T47D (cell line): ENCODE data around the gene PMPCA.
"Not testable (repeated sequence)": the region's sequence is repeated elsewhere in the genome, so short reads cannot be mapped to it uniquely, and the experiment has no call there.

Source experiments
- DNase-seq, 2 experiments: peaks; one replicate each; pipeline versions ENCODE4 v3.0.0 to v3.0.0-alpha.2; 2011 to 2012; ENCODE audit warnings: low read depth in 1 of 2, low spot score in 1 of 2
- JUND ChIP-seq: IDR thresholded peaks from 2 replicates; pipeline ENCODE4 v1.6.1; 2012; ENCODE audit warnings: low read depth
- in situ Hi-C: cut with HindIII; loops from 2 replicates; pipeline ENCODE4 v1.10.0; 2016; ENCODE audit warnings: low sequenced_read_pairs, low pct_unique_long_range_greater_than_20kb

The PMPCA gene

DNA sequence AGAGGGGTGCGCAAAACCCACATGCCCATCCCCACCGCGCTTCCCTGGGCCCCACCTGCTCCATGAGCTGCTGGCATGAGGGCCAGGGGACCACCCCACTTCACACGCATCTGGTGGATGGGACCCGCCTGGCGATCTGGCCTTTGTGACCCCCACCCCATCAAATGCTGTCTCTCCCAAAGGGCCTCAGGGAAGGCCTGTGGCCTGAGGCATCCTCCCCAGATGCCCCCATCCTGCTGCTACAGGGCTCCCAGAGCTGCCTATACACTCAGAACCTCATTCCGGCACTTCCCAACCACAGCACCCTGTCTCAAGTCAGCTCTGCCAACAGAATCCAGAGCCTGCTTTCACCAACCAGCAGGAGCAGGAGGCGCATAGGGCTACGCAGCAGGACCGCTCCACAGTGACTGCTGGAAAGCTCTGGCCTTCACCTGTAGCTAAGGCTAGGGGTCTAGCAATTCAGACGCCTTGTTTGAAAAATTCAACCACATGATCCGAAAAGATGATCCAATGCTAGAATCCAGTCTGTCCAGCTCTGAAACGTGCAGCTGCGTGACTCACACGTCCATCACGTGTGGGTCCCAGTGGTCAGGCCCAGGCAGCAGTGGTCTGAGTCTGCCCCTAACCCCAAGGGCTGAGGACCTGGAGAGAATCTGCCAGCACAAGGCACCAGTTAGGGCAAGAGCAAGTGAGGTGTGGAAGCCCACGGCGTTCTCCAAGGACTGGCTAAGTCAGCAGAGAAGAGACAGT lies 9.1 kb upstream of the PMPCA start:
- no peak for DNase-seq
- TF ChIP-seq JUND, result no peak
- in situ Hi-C loops, result no loop called here

DNA sequence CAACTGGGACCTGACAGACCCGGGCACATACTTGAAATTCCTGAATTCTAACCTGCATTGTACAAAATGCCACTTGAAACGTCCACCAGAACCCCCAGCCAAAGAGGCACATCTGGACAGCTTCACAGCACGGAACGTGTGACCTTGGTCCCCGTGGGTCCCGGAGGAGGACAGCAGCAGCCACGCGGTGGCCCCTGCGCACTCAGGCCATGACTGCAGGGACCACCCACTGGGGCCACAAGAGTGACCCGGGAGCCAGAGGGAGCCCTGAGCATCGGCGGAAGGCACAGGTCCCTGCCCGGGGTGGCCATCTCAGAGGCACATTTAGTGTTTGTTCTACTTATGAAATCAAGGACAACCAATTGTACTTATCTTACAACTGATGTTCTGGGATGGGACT lies 8.4 kb upstream of the PMPCA start:
- no peak for TF ChIP-seq JUND
- in situ Hi-C loops, result no loop called here
- no peak for DNase-seq

DNA sequence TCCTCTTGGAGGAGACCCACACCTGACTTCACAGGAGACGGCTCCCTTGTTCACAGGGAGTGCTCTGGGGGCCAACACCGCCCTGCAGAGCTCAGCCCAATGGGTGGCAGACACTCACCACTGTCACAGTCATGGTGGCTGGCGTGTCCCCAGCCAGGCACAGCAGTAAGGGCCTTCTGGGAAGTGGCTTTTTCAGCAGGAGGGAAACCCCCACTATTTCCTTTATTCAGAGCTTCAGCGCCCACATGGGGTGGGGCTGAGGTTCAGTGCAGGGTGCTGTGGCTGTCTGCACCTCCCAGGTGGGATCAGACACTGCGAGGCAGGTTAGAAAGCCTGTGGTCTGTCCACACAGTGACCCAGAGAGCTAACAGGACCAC lies 6.9 kb upstream of the PMPCA start:
- in situ Hi-C loops, result no loop called here
- no peak for TF ChIP-seq JUND
- DNase-seq, result no peak

DNA sequence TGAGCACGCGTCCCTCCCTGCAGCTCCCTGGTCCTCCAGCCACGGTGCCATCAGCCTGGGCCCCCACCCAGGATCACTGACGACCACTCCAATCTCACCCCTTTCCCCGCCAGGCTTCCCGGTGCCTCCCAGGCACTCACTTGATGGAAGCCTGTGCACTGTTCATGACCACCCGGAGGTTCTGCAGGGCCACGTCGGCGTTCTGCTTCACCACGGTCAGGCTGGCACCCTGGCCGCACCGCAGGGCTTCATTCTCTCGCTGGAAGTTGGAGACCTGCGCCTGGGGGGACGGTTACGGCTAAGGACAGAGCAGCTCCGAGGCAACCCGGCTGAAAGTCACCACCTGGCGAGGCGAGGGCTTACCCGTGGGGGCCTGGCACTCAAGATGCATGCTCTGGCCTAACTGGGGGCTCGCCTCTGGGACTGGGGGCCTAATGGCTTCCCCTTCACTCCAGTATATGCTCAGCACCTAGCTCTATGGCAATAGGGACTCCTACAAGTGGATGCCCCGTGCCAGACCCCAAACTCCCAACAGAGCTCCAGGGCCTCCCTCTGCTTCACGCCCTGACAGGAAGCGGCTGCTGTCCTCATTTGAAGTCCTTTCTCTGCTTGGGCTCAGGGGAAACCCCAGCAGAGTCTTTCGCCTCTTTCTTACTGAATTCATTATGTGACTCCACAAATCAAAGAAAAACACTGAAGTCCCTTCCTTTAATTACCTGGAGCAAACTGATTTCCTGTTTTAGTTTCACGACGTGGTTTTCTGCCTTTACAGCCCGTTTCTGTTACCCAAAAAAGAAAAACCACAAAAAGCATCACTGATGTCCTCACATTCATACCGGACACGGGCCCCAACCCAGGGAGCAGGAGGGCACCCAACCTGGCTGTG lies 6.3 kb upstream of the PMPCA start:
- DNase-seq, result no peak
- in situ Hi-C loops, result no loop called here
- no peak for TF ChIP-seq JUND

DNA sequence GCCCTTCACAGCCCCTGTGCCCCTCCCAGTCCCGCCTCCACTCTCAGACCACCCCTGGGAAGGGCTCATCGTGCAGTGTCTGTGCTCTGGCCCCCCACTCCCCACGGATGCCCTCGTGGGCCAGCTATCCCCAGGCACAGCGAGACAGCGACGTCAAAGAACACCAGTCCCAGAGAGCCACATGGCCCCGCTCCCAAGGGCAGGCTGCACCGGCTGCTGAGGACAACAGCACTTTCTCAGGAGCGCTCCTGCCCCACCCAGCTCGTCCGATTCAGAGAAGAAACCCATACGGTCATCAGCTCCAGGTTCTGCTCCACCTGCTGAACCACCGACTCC lies 5.7 kb upstream of the PMPCA start:
- no peak for DNase-seq
- no peak for TF ChIP-seq JUND
- in situ Hi-C loops, result no loop called here

DNA sequence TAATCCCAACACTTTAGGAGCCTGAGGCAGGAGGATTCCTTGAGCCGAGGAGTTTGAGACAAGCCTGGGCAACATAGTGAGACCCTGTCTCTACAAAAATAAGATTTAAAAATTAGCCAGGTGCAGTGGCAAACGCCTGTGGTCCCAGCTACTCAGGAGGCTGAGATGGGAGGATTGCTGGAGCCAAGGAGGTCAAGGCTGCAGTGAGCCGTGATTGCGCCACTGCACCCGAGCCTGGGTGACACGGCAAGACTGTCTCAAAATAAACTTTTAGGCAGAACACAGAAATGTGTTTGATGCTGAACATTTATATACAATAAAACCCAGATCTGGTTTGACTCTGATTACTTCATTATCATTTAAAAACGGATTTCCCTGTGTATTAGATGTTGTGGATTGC lies 5.0 kb upstream of the PMPCA start:
- in situ Hi-C loops, result no loop called here
- TF ChIP-seq JUND, result no peak
- DNase-seq, result no peak

DNA sequence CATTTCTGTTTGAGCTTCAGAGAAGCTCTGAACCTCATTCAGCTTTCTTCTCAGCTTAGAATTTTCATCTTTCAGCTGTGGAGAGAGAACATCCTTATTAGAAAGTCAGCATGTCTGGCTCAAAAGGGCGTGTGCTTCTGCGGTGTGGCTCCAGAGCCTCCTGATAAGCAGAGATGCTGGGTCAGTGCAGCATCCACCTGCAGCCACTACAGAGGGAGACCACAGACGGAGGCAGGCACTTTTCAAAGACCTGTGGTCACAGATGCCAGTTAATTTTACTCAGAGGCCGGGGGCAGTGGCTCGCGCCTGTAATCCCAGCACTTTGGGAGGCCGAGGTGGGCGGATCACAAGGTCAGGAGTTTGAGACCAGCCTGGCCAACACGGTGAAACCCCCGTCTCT lies 4.6 kb upstream of the PMPCA start:
- DNase-seq, in situ Hi-C loops: not testable (repeated sequence)

DNA sequence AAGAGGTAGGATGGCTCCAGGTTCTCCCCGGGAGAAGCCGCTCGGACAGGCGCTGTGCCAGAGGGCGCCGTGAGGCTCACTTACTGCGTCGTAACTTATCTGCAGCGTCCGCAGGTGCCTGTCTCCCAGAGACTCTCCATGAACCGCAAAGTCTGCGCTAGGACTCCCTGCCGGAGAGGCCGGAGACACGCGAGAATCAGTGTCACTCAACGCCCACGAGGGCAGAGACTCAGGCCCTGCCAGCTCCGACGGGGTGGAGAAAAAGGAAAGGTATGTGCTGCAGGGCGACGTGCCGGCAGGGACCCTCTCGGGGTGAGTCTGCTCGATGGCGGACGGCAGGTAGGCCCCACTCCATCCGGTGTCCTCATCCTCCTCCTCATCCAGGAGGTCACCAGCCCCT lies 3.4 kb upstream of the PMPCA start:
- in situ Hi-C loops, result not testable (repeated sequence)

DNA sequence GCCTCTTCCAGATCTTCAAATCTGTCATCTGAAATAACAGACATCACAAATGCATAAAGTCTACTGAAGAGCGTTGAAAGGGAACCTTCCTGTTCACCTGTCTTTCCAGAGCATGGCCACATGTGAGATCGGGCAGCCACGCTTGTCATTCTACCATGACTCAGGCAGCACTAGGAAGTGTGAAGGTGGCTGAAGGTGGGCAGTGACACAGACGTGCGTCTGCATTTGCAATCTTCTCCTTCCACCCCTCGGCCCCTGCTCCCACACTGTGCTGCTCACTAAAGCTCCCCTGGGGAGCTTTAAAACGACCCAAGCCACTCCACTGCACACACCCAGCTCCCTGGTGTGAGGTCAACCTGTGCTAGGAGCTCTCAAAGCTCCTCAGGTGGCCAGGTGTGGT lies 2.5 kb upstream of the PMPCA start:
- DNase-seq, result no peak
- TF ChIP-seq JUND, result no peak
- in situ Hi-C loops, result no loop called here

More for the DNA sequence above, 3.4 kb upstream of the PMPCA start:
- DNase-seq, result not testable (repeated sequence)

DNA sequence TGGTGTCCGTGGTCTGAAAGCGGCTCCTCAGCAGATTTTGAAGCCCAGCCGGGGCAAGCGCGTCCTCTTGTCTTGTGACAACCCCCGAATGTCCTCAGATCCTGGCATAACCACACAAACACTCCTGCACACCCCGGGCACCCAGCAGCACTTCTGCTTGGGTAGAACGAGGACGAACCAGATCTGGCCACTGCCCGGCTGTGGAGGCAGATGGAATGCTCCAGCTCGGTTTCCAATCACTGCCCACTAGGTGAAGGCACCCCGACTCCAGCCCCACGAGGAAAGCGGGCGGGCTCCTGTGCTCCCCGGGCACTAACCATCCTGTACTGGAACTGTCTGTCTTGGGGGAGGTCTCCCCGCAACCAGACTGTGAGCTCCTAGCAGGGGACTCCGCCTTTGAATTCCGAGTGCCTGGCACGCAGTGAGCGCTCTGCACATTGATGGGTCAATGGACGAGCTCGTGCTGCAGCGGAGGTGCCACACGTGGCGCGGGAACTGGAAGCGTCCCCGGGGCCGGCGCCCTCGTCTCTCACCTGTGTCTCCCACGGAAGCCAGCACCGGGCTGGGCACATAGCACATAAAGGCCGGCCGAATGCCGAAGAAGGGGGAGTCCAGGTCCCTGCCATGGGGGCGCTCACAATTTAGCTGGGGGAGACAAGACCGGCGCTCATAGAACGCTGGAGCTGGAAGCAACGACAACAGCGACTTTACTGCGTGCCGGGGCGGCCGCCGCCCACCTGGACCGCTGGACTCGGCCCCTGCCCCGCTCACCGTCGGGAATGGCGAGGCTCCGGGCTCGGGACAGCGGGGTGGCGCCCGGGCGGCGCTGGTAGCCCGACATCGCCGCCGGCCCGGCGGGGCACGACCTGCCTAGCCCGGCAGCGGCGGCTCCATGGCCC lies 652 bp upstream of the PMPCA start:
- TF ChIP-seq JUND, result no peak
- peak; percentile 61 to 87 for DNase-seq
- in situ Hi-C loops, result no loop called here

DNA sequence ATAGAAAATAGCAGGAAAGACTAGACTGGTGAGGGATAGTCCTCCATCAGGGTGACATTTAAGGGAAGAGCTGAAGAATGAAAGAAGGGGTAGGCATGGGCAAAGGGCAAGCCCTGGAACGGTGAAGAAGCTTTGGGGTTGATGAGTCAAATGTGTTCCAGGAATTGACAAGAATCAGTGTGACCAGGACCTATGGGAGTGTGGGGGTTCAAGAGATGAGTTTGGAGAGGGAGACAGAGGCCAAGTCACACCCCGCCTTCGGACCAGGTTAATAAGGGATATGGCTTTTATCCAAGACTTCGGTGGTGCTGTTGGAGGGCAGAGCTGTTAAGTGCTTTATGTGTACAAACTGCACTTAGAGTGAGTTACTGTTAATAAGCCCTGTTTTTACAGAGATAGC lies 920 bp downstream of the PMPCA start:
- in situ Hi-C loops, result no loop called here
- TF ChIP-seq JUND, result no peak
- no peak for DNase-seq

DNA sequence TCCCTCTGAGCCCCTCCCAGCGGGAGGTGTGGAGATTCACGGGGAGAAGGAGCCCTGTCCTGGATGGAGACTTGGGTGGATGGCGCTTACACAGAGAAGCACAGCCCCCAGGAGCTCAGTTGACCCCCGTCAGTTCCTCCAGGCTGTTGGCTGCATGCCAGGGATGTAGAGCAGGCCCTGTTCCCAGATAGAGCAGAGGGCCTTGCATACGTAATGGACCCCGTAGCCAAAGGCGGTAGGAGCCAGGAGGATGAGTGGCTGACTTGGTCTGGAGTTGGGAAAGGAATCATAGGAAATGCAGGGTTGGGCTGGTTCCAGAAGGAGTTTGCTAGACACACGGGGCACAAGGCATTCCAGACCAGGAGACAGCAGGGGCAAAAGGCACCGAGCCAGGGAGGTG lies 2.5 kb downstream of the PMPCA start:
- in situ Hi-C loops, result no loop called here
- no peak for DNase-seq
- no peak for TF ChIP-seq JUND

DNA sequence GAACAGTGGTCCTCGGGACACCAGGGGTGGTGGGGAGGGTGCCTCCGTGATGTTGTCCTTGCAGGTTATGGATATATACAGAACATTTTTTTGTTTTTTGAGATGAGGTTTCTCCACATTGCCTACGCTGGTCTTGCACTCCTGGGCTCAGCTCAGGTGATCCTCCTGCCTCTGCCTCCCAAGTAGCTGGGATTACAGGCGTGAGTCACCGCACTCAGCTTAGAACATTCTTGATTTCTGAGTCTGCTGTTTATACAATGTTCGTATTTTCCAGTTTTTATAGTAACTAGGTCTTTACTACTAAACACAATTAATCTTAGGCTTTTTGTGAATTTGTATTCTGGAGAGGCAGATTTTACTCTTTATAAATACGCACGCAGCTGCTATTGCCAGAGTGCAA lies 6.0 kb downstream of the PMPCA start:
- no peak for TF ChIP-seq JUND
- no peak for DNase-seq
- in situ Hi-C loops, result no loop called here
